ENCODE measurements around the gene IL17RC. TPM values are rescaled to one million over a fixed set of nuclear protein-coding genes. Genes with fewer than 3 reads are reported as not detected.

IL17RC gene
- total RNA-seq, 4 donors from 2014 or later, result 40.3 to 60.4 (median 51.3) TPM

- intact Hi-C loops (cut with DNase I), result no loop called here
- WGBS, result 54% methylated on average over 8 of the region's 13 CpGs
- H3K27ac ChIP-seq (replicated peaks in 1 of 4), result no peak within 1 kb of the TSS
- peak within 1 kb of the TSS; percentile 15 to 39 (median 22) for H3K4me3 ChIP-seq
- H3K4me1 ChIP-seq, result peaks cover 0 to 30% (median 20%) of the 10 kb centered on the region in 4 donors
- H3K9me3 ChIP-seq, result no peaks in the 10 kb centered on the region
- H3K36me3 ChIP-seq, result no peaks in the 10 kb centered on the region
- no peak for DNase-seq (ENCODE audit: extremely low spot score)
- no peaks in the 10 kb centered on the region for H3K27me3 ChIP-seq
- TF ChIP-seq POLR2A (IDR thresholded peaks at IDR 0.05; ENCODE audit: low read depth) (no peak), EP300 (IDR thresholded peaks at IDR 0.05) (no peak), CTCF (IDR thresholded peaks at IDR 0.05) (no peak), POLR2AphosphoS5 (IDR thresholded peaks at IDR 0.05) (no peak)
Observed at GRCh38 chr3:9902372-9903237, 14.3 kb upstream of the IL17RC start, which contains the start of gene IL17RE. TSS of gene IL17RE (plus strand) at chr3:9902848. CDS start at chr3:9902933, 85 bp downstream.

- H3K27me3 ChIP-seq, result no peaks in the 10 kb centered on the region
- H3K9me3 ChIP-seq, result no peaks in the 10 kb centered on the region
- 35% methylated on average over 4 of the region's 4 CpGs for whole genome bisulfite sequencing
- peaks cover 0 to 24% (median 14%) of the 10 kb centered on the region in 4 donors for H3K4me1 ChIP-seq
- DNase-seq (ENCODE audit: extremely low spot score), result no peak
- no peak overlapping the region for H3K27ac ChIP-seq (replicated peaks in 1 of 4)
- TF ChIP-seq EP300 (IDR thresholded peaks at IDR 0.05) (no peak), POLR2AphosphoS5 (IDR thresholded peaks at IDR 0.05) (no peak), POLR2A (IDR thresholded peaks at IDR 0.05; ENCODE audit: low read depth) (no peak), CTCF (IDR thresholded peaks at IDR 0.05) (no peak)
- no peaks in the 10 kb centered on the region for H3K36me3 ChIP-seq
- peak overlapping the region in 3 of 4 donors; percentile 15 to 39 (median 16) for H3K4me3 ChIP-seq
- intact Hi-C loops (cut with DNase I), result no loop called here
Observed at GRCh38 chr3:9903238-9903624, 13.7 kb upstream of the IL17RC start.

GRCh38 chr3:9903904-9904303, 13.0 kb upstream of the IL17RC start:
- 98% methylated on average over 4 of the region's 4 CpGs for WGBS
- Histone ChIP-seq H3K4me3 (no peak overlapping the region), H3K4me1 (peaks cover 0 to 17% (median 7%) of the 10 kb centered on the region in 4 donors), H3K27ac (replicated peaks in 1 of 4) (no peak overlapping the region), H3K27me3 (no peaks in the 10 kb centered on the region), H3K9me3 (no peaks in the 10 kb centered on the region), H3K36me3 (no peaks in the 10 kb centered on the region)
- TF ChIP-seq POLR2AphosphoS5 (IDR thresholded peaks at IDR 0.05) (no peak), CTCF (IDR thresholded peaks at IDR 0.05) (no peak), EP300 (IDR thresholded peaks at IDR 0.05) (no peak), POLR2A (IDR thresholded peaks at IDR 0.05; ENCODE audit: low read depth) (no peak)
- intact Hi-C loops (cut with DNase I), result no loop called here
- DNase-seq (ENCODE audit: extremely low spot score), result no peak

GRCh38 chr3:9906480-9906879, 10.4 kb upstream of the IL17RC start:
- WGBS, result 92% methylated on average over 5 of the region's 5 CpGs
- no peak overlapping the region for H3K27ac ChIP-seq (replicated peaks in 1 of 4)
- no peaks in the 10 kb centered on the region for H3K36me3 ChIP-seq
- H3K9me3 ChIP-seq, result no peaks in the 10 kb centered on the region
- H3K4me3 ChIP-seq, result no peak overlapping the region
- intact Hi-C loops (cut with DNase I), result no loop called here
- TF ChIP-seq EP300 (IDR thresholded peaks at IDR 0.05) (no peak), POLR2AphosphoS5 (IDR thresholded peaks at IDR 0.05) (no peak), CTCF (IDR thresholded peaks at IDR 0.05) (no peak)
- H3K27me3 ChIP-seq, result no peaks in the 10 kb centered on the region
- no peak for DNase-seq (ENCODE audit: extremely low spot score)
- H3K4me1 ChIP-seq, result peaks cover 0 to 16% (median 4%) of the 10 kb centered on the region in 4 donors
